ENCODE results near the gene CYP3A5.
"Not testable (repeated sequence)": the region's sequence is repeated elsewhere in the genome, so short reads cannot be mapped to it uniquely, and the experiment has no call there.

The CYP3A5 gene

DNA sequence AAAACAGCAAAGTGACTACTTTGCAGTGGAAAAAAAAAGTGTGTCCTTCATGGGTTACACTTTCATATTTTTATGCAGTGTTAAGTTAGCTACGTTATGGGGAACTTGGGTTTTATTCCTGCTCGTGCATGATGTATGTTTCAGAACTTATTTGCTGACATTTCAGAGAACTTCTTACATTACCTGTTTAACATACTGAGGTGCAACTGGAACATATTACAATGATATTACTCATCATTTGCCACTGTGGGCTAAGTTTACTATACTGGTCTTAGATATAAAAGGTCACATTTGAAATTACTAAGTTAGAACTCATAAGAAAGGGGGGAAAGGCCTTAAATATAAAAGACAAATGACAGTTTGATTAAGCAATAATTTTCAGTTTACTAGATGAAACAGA, 42.4 kb downstream of the CYP3A5 start:
- DNase-seq = not testable (repeated sequence)

DNA sequence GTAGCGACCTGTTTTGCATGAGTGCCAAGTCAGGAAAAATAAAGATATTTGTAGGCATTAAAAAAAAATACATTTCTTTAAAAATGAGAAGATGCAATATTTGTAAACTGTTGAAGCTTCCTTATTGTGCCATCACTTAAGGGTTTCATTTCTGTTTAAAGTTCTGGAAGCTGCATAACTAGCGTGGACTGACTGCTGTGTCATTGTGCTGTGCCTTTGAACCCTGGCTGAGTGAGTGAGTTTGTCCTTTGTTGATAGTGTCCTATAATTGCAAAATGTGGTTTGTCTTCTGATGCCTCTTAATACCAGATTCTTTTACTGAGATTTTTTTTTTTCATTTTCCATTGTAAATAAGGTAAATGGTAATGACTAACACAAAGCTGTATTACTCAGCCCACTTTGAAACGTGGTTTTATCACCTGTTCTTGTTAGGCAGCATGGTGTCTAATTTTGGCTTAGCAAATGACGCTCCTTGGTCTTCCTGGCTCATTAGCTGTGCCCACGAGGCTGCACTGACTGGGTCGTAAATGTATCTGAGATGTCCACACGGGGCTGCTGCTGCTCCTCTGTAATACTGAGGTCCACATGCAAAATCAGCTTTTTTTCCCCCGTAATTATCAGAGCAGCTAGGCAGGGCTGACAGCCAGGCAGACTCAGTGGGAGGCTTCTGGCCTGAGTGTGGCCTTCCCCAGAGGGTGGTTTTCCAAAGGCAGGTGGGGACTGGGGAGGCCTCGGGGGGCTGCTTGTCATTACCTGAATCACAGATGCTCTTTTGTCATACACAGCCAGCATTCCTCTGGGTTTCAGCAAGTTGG, 48.3 kb downstream of the CYP3A5 start:
- peak; percentile 3 for DNase-seq

DNA sequence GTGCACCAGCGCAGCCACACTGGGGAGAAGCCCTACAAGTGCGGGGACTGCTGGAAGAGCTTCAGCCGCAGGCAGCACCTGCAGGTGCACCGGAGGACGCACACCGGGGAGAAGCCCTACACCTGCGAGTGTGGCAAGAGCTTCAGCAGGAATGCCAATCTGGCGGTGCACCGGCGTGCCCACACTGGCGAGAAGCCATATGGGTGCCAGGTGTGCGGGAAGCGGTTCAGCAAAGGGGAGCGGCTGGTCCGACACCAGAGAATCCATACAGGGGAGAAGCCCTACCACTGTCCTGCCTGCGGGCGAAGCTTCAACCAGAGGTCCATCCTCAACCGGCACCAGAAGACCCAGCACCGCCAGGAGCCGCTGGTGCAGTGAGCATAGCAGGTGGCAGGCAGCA, 50.2 kb downstream of the CYP3A5 start:
- no peak for DNase-seq

DNA sequence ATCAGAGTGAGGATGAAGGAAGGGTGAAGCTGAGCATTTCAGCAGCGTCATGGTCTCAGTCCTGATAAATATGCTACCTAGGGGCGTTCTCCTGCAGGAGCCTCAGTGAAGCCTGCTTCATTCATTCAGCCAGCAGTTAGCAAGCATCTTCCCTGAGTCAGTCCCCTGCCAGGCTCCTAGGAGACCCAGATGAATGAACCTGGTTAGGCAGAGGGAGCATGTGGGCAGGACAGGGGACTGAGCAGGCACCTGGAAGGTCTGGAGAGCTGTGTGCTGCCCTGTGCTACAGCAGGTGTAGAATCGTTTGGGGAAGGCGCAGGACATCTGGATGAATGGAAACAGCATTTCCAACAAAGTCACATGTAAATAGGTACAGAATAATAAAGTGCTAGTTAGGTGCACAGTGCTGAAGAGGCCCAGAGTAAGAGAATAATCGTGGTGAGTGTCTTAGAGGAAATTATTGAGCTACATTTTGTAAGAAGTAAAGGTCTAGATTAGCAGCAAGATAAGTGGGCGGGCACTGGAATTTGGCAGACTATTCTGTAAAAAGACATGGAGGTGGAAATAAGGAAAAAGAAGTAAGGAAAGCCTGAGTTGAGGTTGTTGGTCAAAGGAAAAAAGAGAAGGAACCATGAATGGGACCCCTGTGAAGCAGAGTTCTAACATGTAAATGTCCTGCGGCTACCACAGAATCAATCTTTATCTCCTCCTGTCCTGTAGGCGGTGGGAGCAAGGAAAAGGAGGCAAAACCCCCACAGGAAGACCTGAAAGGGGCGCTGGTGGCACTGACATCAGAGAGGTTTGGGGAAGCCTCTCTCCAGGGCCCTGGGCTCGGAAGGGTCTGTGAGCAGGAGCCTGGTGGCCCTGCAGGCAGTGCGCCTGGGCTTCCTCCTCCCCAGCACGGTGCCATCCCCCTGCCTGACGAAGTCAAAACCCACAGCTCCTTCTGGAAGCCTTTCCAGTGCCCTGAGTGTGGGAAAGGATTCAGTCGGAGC, 51.0 kb downstream of the CYP3A5 start:
- DNase-seq = no peak

DNA sequence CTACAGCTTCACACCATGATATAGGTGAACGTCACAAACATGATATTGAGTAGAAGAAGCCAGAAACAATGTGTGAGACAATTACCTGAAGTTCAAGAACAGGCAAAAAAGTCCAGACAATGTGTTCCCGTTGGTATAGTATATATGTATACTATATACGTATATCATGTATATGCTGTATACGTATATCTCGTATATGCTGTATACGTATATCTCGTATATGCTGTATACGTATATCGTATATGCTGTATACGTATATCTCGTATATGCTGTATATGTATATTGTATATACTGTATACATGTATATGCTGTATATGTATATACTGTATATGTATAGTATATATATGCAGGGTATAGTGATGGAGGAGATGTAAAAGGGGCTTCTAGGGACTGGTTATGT, 52.3 kb downstream of the CYP3A5 start:
- no peak for DNase-seq

DNA sequence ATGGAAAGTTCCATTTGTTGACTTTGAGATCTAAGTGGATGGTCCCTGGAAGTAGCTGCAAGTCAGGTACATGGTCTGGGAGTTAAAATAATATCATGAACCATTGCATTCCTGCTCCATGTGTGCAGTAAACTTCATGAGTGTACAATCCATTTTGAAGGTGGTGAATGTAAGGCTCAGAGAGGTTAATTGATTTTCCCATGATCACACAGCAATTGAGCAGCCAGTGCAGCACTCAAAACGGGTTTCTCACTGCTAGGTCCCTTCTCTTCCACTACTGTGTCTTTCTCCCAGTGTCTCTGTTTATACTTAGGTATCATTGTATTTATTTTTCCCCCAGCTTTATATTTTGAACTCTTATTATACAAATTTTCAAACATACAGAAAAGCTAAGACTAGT, 53.1 kb downstream of the CYP3A5 start:
- no peak for DNase-seq

DNA sequence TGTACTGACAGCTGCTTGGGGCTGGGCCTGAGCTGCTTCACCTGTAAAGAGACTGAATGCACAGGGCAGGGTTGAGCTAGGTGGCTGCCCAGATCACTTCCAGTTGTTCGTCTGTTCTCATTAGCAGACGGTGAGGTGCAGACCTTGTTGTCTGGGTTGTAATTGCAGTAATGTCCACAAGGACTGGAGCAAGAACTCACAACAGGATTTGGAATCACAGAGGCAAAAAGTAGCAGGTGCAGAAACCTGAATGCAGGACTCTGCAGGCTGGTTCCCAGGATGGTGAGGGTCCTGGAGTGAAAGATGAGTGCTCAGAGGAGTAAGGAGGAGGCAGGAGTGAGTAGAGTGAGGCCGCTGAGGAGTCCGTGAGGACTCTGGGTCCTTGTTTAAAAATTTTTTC, 53.8 kb downstream of the CYP3A5 start:
- DNase-seq = no peak

DNA sequence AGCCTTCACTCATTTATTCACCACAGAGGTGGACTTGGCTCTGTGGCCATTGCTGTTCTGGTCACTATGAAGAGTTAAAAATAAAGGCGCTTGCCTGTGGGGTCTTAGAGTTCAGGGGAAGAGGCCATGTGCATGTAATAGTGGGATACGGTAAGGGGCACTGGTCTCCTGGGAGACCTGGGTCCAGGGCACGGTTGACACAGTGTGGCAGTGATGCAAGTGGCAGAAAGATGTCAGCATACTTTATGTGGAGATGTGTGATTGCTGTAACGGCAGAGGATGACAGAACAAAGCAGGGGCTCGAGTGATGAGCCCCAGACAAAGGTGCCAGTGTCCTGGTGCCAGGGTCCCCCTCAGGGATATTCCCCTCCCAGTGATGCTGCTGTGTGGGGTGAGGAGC, 54.5 kb downstream of the CYP3A5 start:
- DNase-seq = no peak

DNA sequence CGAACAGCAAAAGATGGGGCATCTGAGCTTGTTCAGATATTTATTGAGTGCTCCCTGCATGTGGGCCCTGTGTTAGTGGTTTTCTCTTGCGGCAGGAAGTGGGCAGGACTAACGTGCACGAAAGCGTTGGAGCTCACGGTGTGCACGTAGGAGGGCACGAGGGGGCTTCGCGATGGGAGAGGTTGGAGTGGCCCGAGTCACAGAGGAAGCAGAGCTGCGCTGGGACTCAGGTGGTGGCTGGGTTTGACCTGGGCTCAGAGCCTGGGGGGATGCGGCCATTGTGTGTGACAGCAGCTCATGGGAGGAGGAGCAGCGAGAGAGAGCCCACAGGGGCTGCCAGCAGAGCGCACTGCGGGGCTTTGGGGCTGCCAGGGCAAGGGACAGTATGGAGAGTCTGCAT, 55.3 kb downstream of the CYP3A5 start:
- no peak for DNase-seq

DNA sequence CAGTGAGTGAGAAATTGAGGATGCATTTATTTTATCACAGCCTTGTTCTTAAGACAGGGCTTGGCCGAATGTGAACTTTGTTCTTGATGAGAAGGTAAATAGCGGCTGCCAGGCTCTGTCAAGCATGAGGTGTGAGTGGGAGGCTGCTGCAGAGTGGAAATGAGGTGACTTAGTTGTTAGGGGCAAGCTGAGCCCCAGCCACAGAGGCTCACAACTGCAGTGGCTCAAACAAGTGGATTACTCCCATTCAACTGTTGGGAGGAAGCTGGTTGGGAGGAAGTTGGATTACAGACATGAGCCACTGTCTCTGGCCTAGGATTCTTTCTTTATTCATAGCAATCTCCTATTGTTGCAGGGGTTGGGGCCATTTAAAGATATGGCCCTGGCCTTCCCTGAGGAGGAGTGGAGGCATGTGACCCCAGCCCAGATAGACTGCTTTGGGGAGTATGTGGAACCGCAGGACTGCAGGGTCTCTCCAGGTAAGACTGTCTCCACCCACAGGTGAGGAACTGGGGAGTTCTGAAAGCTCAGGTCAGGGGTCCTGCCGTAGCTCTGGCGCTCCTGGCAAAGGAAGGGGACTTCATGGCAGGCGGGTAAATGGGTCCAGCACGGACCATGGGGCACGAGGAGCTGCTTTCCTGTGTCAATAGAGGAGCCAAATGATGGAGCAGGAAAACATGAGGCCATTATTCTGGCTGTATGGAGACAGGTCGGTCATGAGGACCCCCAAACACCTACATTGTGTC, 55.9 kb downstream of the CYP3A5 start:
- no peak for DNase-seq

DNA sequence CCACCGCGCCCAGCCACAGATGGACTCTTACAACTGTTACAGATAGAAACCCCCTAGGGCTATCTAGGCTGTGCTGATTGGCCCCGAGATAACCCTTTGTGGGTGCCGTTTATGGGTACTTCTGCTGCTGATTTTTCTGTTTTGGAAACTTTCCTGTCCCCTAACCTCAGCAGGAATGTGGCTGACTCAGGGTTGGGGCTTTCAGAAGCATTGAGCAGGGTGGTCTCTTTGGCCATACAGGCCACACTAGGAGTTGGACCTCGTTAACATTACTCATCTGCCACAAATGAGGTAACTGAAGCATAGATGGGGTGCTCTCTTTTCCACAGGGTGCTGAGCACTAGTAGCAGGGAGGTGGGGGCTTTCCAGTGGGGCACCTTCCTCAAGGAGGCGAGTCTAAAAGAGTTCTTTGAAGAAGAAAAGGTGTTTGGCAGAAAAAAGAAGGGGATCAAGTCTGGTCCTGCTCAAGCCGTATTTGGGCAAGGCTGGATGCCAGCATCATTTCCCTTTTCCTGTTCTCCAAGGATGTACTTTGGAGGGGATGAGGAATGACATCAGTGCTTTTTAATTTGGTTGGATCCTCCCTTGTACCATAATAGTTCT, 56.6 kb downstream of the CYP3A5 start:
- DNase-seq = no peak

DNA sequence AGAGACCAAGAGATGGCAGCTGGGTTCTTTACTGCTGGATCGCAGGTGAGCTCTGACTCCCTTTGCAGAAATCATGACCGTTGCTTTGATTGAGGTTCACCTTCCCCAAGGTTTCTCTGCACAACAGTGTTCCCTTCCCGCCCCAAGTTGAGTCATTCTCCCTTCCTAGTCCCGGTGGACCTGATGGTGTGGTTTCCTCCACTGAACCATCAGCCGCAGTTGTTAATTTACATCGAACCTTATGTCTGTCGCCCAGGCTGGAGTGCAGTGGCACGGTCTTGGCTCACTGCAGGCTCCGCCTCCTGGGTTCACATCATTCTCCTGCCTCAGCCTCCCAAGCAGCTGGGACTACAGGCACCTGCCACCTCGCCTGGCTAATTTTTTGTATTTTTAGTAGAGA, 57.2 kb downstream of the CYP3A5 start:
- no peak for DNase-seq

DNA sequence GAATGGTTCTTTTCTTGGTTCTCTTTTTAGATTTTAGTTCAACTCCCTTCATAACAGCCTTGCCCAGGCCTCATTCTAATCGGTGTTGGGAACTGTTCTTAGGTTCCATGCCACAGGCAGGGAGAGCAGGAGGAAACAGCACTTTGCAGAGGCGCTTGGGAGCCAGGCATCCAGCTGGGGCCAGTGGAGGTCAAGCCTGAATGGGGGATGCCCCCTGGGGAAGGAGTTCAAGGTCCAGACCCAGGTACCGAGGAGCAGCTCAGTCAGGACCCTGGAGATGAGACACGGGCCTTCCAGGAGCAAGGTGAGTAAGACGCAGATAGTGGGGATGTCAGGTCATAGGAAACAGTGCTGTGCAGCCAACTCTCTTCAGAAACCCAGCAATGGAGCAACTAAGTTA, 58.5 kb downstream of the CYP3A5 start:
- no peak for DNase-seq

DNA sequence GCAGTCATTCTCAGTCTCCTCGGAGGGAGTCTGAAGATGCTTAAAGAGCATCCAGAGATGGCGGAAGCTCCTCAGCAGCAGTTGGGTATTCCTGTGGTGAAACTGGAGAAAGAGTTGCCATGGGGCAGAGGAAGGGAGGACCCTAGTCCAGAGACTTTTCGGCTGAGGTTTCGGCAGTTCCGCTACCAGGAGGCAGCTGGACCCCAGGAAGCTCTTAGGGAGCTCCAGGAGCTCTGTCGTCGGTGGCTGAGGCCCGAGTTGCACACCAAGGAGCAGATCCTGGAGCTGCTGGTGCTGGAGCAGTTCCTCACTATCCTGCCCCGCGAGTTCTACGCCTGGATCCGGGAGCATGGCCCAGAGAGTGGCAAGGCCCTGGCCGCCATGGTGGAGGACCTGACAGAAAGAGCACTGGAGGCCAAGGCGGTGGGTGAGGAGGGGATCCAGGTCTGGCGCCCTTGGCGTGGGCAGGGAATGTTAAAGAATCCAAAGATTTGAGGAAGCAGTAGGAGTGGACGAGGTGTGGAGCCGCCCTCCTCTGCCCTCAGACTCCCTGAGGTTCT, 60.1 kb downstream of the CYP3A5 start:
- no peak for DNase-seq

DNA sequence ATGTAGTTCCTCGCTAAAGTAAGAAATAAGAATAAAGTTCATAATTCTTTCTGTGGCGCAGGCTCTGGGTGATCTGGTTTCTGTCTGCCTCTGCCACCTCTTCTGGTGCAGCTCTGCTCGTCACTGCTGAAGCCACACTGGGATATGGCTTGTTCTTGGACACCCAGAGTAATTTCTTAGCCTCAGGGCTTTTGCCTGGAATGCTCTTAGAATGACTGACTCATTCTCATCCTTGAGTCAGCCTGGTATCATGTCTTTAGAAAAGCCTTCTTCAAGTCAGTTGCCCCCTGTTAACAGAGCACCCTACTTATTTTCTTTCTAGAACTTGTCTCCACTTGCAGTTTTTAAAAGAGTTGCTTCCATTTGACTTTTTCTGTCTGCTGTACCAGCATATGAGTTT, 61.1 kb downstream of the CYP3A5 start:
- no peak for DNase-seq

DNA sequence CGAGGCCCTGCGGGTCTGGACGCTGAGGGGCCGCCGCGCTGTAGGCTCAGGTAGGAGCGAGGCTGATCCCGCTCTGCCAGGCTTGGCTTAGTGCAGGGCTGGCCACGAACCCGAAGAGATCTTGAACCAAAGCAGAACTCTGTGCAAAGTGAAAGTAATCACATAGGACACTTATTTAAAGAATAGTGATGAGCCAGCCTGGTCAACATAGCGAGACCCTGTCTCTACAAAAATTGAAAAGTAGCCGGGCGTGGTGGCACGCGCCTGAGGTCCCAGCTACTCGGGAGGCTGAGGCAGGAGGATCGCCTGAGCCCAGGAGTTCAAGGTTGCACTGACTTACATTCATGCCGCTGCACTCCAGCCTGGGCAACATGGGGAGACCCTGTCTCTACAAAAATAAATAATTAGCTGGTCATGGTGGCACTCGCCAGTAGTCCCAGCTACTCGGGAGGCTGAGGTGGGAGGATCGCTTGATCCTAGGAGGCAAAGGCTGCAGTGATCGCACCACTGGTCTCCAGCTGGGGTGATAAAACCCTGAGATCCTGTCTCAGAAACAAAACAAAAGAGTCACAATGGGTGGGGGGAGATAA, 62.5 kb downstream of the CYP3A5 start:
- DNase-seq = no peak

DNA sequence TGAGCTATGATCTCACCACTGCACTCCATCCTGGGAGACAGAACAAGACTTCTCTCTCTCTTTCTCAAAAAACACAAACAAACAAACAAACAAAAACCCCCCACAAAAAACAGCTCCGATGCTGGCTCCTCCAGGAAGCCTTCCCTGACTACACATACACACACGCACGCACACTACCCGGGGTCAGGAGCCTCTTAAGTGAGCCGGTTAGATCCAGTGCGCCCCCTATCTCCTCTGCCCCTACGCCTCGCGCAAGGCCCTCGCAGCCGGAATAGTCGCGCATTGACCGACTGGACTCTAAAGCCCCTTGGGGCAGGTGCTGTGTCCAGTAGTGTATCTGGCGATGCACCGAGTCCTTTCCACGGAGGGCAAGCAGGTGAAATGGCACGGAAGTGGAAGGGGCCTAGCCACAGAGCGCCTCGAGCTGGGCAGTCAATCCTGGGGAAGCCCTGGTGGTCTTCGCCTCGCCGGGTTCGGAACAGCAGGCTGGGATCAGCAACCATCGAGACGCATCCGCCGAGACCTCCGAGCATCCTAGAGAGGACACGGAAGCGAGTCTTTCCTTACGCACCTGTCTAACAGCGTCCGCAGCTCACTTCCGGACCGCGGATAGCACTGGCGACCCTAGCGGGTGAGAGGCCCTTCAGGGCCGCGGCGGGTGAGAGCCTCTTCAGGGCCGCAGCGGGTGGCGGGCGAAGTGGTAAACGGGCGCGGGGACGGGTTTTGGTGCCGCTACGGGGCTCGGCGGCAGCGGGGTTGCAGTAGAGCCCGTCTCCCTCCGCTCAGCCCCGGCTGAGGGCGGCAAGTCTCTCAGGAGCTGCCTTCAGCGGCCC, 63.2 kb downstream of the CYP3A5 start, which contains the start of gene ZSCAN25:
Gene ZSCAN25, plus strand, starts transcription at position 588 of the 833 bp plus-strand sequence. CDS start 2,661 bp downstream, outside the sequence.
- peak; percentile 99 for DNase-seq

DNA sequence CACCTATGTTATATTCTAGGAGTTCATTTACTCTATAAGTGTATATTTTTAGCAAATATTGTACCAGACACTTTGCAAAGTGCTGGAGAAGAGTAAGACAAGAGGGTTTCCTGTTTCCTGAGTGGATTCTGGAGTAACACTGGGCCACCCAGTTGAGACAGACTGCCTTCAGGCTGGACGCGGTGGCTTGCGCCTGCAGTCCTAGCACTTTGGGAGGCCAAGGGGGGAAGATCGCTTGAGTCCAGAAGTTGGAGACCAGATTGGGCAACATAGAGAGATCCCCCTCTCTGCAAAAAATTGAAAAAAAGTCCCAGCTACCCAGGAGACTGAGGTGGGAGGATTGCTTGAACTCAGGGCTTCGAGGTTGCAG, 63.8 kb downstream of the CYP3A5 start:
- DNase-seq = no peak

DNA sequence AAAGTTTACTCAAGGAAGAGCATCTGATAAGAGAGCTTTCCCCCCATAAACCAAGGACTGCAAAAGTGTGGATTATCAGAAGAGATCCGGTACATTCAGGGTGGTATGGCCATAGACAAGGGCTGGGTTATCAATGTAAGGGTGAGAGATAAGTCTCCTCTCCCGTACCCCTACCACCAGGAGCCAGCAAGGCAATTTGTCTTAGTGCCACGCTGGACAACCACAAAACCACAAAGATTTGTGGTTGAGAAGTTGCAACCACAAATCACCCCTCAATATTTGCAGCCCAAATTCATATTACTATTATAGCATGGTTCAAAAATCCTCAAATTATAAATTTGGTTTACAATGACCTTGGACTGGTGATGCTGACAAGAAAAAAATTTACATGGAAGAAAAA, 65.3 kb downstream of the CYP3A5 start:
- no peak for DNase-seq

DNA sequence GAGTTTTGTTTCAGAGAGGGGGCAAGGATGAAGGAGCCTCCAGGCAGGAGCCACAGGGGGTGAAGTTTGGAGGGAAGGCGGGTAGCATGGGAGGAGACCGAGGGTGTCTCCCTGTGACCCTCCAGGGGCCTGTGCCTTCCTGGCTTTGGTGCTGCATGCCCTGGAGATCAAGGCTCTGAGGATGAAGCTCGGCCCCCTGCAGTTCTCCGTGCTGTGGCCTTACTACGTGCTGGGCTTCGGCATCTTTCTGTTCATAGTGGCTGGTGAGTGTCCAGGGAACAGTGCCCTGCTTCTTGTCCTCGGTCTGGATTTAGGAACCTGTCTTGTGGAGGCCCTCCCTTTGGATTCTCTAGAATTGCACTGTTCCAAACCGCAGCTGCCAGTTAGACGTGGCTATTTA, 72.2 kb downstream of the CYP3A5 start:
- DNase-seq = no peak

DNA sequence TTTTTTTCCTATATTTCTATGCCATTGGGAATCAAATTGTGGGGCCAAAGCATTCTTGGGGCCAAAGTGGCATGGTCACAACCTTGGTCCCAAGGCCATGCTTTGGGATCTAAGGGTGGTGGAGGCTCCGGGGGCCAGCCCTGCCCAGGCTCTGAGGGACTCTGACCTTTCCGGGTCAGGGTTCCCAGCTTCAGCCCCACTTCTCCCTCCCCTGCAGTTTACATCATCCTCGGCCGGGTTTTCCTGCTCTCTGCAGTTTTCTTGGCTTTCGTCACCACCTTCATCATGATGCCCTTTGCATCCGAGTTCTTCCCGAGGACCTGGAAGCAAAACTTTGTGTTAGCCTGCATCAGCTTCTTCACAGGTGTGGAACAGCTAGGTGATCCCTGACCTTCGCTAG, 73.3 kb downstream of the CYP3A5 start:
- no peak for DNase-seq

Data from retina (tissue), 1 donor.